Fibroblast of the aortic adventitia (primary cell): ENCODE data around the gene ANTXR2. TPM values are rescaled to one million over a fixed set of nuclear protein-coding genes. Genes with fewer than 3 reads are reported as not detected.

Experiments used
- DNase-seq: peaks from one replicate; pipeline ENCODE4 v3.0.0-alpha.2; 2010; ENCODE audit warnings: low read depth
- H3K4me3 ChIP-seq: 2 replicates; pipeline ENCODE4 v1.5.1; 2011; ENCODE audit warnings: low read depth, mild to moderate bottlenecking, control low read depth, low read length, moderate library complexity
- CTCF ChIP-seq: IDR thresholded peaks from 2 replicates; pipeline ENCODE4 v1.5.1; 2011; ENCODE audit warnings: mild to moderate bottlenecking, low read length, control low read depth, inconsistent platforms; ENCODE audit not compliant: insufficient read depth
- total RNA-seq: library from RNA; depleted of rRNA; stranded (reverse); fragments of >200 nt; gene quantifications from 2 replicates; pipeline ENCODE4 v1.2.3, GENCODE V29; 2012; ENCODE audit warnings: low replicate concordance

Gene ANTXR2
- total RNA-seq, 1 donor, result 183 TPM

- TF ChIP-seq CTCF, result no peak
- no peak overlapping the region for H3K4me3 ChIP-seq
- DNase-seq, result no peak
These were observed 12.2 kb downstream of the ANTXR2 start for GRCh38 chr4:80060804-80061203.

GRCh38 chr4:80058740-80059139 is 14.3 kb downstream of the ANTXR2 start:
- TF ChIP-seq CTCF, result no peak
- no peak for DNase-seq

GRCh38 chr4:80054375-80054774 is 18.7 kb downstream of the ANTXR2 start:
- TF ChIP-seq CTCF, result no peak
- DNase-seq, result no peak
- no peak overlapping the region for H3K4me3 ChIP-seq

More at GRCh38 chr4:80058740-80059139, 14.3 kb downstream of the ANTXR2 start:
- no peak overlapping the region for H3K4me3 ChIP-seq

GRCh38 chr4:80053140-80053910 is 19.7 kb downstream of the ANTXR2 start:
- no peak for TF ChIP-seq CTCF
- DNase-seq, result peak; percentile 69
- no peak overlapping the region for H3K4me3 ChIP-seq

GRCh38 chr4:80049813-80050534 is 23.1 kb downstream of the ANTXR2 start:
- H3K4me3 ChIP-seq, result no peak overlapping the region
- no peak for DNase-seq
- no peak for TF ChIP-seq CTCF

- H3K4me3 ChIP-seq, result no peak overlapping the region
- DNase-seq, result no peak
- no peak for TF ChIP-seq CTCF
These were observed 23.6 kb downstream of the ANTXR2 start for GRCh38 chr4:80049402-80049801.
